Measurements from ENCODE around the gene VTN. TPM values are rescaled to one million over a fixed set of nuclear protein-coding genes. Genes with fewer than 3 reads are reported as not detected.

Gene VTN
- total and polyA plus RNA-seq, 11 donors: 16.9 to 120 (median 65.3) TPM

GRCh38 chr17:28398280-28398981 is 28.3 kb upstream of the VTN start:
- H3K4me3 ChIP-seq: no peak overlapping the region
- H3K27ac ChIP-seq: peak overlapping the region in 1 of 12 donors; percentile 58
- peak in 3 of 4 donors; percentile 16 to 31 (median 27) for ATAC-seq
- WGBS, 4 donors: 62 to 82% (median 74%) methylated on average over 4 to 6 of the region's 6 CpGs
- H3K9me3 ChIP-seq: no peaks in the 10 kb centered on the region
- no peaks in the 10 kb centered on the region for H3K27me3 ChIP-seq
- peaks cover 0 to 73% (median 46%) of the 10 kb centered on the region in 9 donors for H3K36me3 ChIP-seq
- no peak for TF ChIP-seq POLR2A (IDR thresholded peaks at IDR 0.05)
- no peak for TF ChIP-seq CTCF (IDR thresholded peaks at IDR 0.05)
- intact Hi-C loops (cut with DNase I): no loop called here
- no peak for DNase-seq
- peaks cover 0 to 46% (median 0%) of the 10 kb centered on the region in 12 donors for H3K4me1 ChIP-seq

GRCh38 chr17:28397687-28398279 is 27.7 kb upstream of the VTN start:
- ATAC-seq: peak in 3 of 4 donors; percentile 4 to 10 (median 5)
- Histone ChIP-seq H3K4me1 (peaks cover 0 to 40% (median 0%) of the 10 kb centered on the region in 12 donors), H3K36me3 (peaks cover 0 to 74% (median 50%) of the 10 kb centered on the region in 9 donors), H3K27me3 (no peaks in the 10 kb centered on the region), H3K9me3 (no peaks in the 10 kb centered on the region), H3K27ac (peak overlapping the region in 1 of 12 donors; percentile 58), H3K4me3 (no peak overlapping the region)
- DNase-seq: no peak
- intact Hi-C loops (cut with DNase I): no loop called here
- TF ChIP-seq POLR2A (IDR thresholded peaks at IDR 0.05) (no peak), CTCF (IDR thresholded peaks at IDR 0.05) (no peak)
- 67 to 82% (median 74%) methylated on average over 6 to 7 of the region's 7 CpGs for WGBS, 4 donors

- WGBS, 4 donors: 94 to 99% (median 98%) methylated on average over 2 to 3 of the region's 3 CpGs
- intact Hi-C loops (cut with DNase I): no loop called here
- DNase-seq: no peak
- H3K4me1 ChIP-seq: peaks cover 0 to 35% (median 0%) of the 10 kb centered on the region in 12 donors
- peaks cover 0 to 74% (median 54%) of the 10 kb centered on the region in 9 donors for H3K36me3 ChIP-seq
- no peaks in the 10 kb centered on the region for H3K9me3 ChIP-seq
- no peaks in the 10 kb centered on the region for H3K27me3 ChIP-seq
- ATAC-seq: no peak
- no peak overlapping the region for H3K4me3 ChIP-seq
- no peak overlapping the region for H3K27ac ChIP-seq
- TF ChIP-seq CTCF (IDR thresholded peaks at IDR 0.05) (no peak), POLR2A (IDR thresholded peaks at IDR 0.05) (no peak)
These were observed 27.2 kb upstream of the VTN start for GRCh38 chr17:28397275-28397674.

GRCh38 chr17:28396635-28397239 is 26.6 kb upstream of the VTN start:
- no peak for ATAC-seq
- Histone ChIP-seq H3K9me3 (no peaks in the 10 kb centered on the region), H3K36me3 (peaks cover 0 to 74% (median 54%) of the 10 kb centered on the region in 9 donors), H3K27ac (no peak overlapping the region), H3K27me3 (no peaks in the 10 kb centered on the region), H3K4me1 (peaks cover 0 to 30% (median 0%) of the 10 kb centered on the region in 12 donors), H3K4me3 (no peak overlapping the region)
- WGBS, 4 donors: 57 to 91% (median 74%) methylated on average over 5 to 6 of the region's 6 CpGs
- no peak for DNase-seq
- TF ChIP-seq POLR2A (IDR thresholded peaks at IDR 0.05) (no peak), CTCF (IDR thresholded peaks at IDR 0.05) (no peak)
- intact Hi-C loops (cut with DNase I): no loop called here
